Spinal cord (tissue), 10 donors: ENCODE data around the gene PSMD9. TPM values are rescaled to one million over a fixed set of nuclear protein-coding genes. Genes with fewer than 3 reads are reported as not detected.
A peak's percentile ranks its signal among the peaks of the same experiment; 100 is the strongest.
"Not testable (repeated sequence)": the region's sequence is repeated elsewhere in the genome, so short reads cannot be mapped to it uniquely, and the experiment has no call there.

ENCODE experiments used
- DNase-seq, 6 donors: peaks; one replicate each; pipeline versions ENCODE4 v3.0.0 to v3.0.0-alpha.2; 2013 to 2015; ENCODE audit warnings: low spot score in 6 of 6, low read depth in 4 of 6
- H3K27ac ChIP-seq: one replicate; pipeline ENCODE4 v1.5.1; 2013; ENCODE audit warnings: low read depth, low read length, control low read depth
- H3K27me3 ChIP-seq: one replicate; pipeline ENCODE4 v1.6.1; 2013; ENCODE audit warnings: low read length; ENCODE audit not compliant: control insufficient read depth, insufficient read depth
- H3K36me3 ChIP-seq: one replicate; pipeline ENCODE4 v1.6.1; 2013; ENCODE audit warnings: low read length; ENCODE audit not compliant: control insufficient read depth, insufficient read depth
- H3K4me1 ChIP-seq: one replicate; pipeline ENCODE4 v1.6.1; 2013; ENCODE audit warnings: low read length; ENCODE audit not compliant: control insufficient read depth, insufficient read depth
- H3K4me3 ChIP-seq: one replicate; pipeline ENCODE4 v1.5.1; 2013; ENCODE audit warnings: low read depth, low read length, control low read depth
- H3K9me3 ChIP-seq: one replicate; pipeline ENCODE4 v1.6.1; 2013; ENCODE audit warnings: low read length; ENCODE audit not compliant: control insufficient read depth, insufficient read depth
- WGBS: methylation state at CpG from one replicate; pipeline ENCODE4 v1.1.5; 2013; ENCODE audit warnings: missing lambda C conversion rate; ENCODE audit not compliant: insufficient coverage; 5-methylcytosine and 5-hydroxymethylcytosine counted together
- polyA plus RNA-seq, 2 donors: library from polyadenylated mRNA; unstranded; fragments of 120-200 nt; gene quantifications; one replicate each; pipeline ENCODE4 v1.2.1, GENCODE V29; 2013; ENCODE audit not compliant: insufficient read length in 2 of 2
- total RNA-seq, 2 donors: library from RNA; depleted of rRNA in 1 of 2; stranded (reverse); fragments of 120-200 nt in 1 of 2; fragments of >200 nt in 1 of 2; gene quantifications; one replicate each; pipeline versions ENCODE4 v1.2.3 to v1.2.4, GENCODE V29; 2013 to 2014
- donor health status: healthy.

The PSMD9 gene
- total and polyA plus RNA-seq, 4 donors: 32.7 to 63.4 (median 53.4) TPM

- Histone ChIP-seq H3K27me3 (no peaks in the 10 kb centered on the region), H3K36me3 (no peaks in the 10 kb centered on the region), H3K9me3 (no peaks in the 10 kb centered on the region), H3K27ac (no peak overlapping the region), H3K4me3 (no peak overlapping the region), H3K4me1 (peaks cover 5% of the 10 kb centered on the region)
- DNase-seq: no peak
- 42% methylated on average over 8 of the region's 11 CpGs for WGBS
These were observed 31.0 kb upstream of the PSMD9 start for GRCh38 chr12:121857322-121858246.

DNA sequence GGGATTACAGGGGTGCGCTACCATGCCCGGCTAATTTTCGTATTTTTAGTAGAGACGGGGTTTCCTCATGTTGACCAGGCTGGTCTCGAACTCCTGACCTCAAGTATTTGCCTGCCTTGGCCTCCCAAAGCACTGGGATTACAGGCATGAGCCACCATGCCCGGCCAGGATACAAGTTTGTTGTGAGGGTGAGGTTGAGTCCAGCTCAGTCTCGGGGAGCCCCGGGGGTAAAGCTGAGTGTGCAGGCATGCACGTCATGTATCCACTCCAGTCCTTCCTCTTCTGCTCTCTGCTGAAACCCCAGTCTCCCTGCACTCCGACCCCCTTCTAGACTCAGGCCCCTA lies 30.3 kb upstream of the PSMD9 start:
- Histone ChIP-seq H3K4me3 (no peak overlapping the region), H3K27me3 (no peaks in the 10 kb centered on the region), H3K27ac (no peak overlapping the region), H3K36me3 (no peaks in the 10 kb centered on the region), H3K4me1 (peaks cover 5% of the 10 kb centered on the region), H3K9me3 (no peaks in the 10 kb centered on the region)
- no peak for DNase-seq
- WGBS: 95% methylated on average over 8 of the region's 10 CpGs

- Histone ChIP-seq H3K27me3 (no peaks in the 10 kb centered on the region), H3K4me3 (no peak within 1 kb of the TSS), H3K9me3 (no peaks in the 10 kb centered on the region), H3K36me3 (no peaks in the 10 kb centered on the region), H3K27ac (no peak within 1 kb of the TSS), H3K4me1 (peaks cover 5% of the 10 kb centered on the region)
- peak in 1 of 6 donors; percentile 24 for DNase-seq
- WGBS: 66% methylated on average over 12 of the region's 16 CpGs
These were observed 29.7 kb upstream of the PSMD9 start, which contains the start of gene HPD for GRCh38 chr12:121858662-121859572. TSS of gene HPD (minus strand) at chr12:121858859. CDS start at chr12:121858823, 36 bp downstream.

DNA sequence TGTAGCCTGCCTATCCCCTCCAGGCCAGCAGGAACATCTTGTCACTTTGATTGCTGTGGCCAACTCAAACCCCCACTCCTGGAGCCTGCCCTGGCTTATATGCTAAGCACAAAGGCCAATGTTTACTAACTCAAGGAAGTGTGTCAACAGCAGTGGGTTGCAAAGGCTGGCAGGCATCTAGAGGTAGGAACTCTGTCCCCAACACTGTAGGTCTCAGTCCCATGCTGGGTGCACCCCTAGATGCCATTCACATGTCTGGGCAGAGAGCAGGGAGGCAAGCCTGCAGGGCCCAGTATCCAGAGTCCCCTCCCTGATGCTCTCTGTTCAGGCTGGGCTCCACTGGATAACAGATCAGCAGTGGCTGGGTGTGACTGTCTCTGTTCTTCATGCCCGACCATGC lies 28.3 kb upstream of the PSMD9 start:
- Histone ChIP-seq H3K36me3 (no peaks in the 10 kb centered on the region), H3K27ac (no peak overlapping the region), H3K4me1 (peaks cover 5% of the 10 kb centered on the region), H3K4me3 (no peak overlapping the region), H3K27me3 (no peaks in the 10 kb centered on the region), H3K9me3 (no peaks in the 10 kb centered on the region)
- DNase-seq: no peak
- WGBS: 93% methylated on average over 1 of the region's 1 CpG

DNA sequence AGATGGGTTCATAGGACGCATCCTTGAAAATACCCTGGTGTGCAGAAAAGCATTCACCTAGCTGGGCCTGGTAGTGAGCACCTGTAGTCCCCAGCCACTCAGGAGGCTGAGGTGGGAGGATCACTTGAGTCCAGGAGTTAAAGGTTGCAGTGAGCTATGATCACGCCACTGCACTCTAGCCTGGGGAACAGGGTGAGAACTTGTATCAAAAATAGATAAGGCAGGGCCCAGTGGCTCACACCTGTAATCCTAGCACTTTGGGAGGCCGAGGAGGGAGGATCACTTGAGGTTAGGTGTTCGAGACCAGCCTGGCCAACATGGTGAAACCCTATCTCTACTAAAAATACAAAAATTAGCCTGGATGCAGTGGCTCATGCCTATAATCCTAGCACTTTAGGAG lies 27.9 kb upstream of the PSMD9 start:
- not testable (repeated sequence) for H3K4me1 ChIP-seq, H3K27me3 ChIP-seq, DNase-seq, H3K9me3 ChIP-seq, H3K27ac ChIP-seq, H3K4me3 ChIP-seq, H3K36me3 ChIP-seq
- WGBS: 98% methylated on average over 4 of the region's 4 CpGs

DNA sequence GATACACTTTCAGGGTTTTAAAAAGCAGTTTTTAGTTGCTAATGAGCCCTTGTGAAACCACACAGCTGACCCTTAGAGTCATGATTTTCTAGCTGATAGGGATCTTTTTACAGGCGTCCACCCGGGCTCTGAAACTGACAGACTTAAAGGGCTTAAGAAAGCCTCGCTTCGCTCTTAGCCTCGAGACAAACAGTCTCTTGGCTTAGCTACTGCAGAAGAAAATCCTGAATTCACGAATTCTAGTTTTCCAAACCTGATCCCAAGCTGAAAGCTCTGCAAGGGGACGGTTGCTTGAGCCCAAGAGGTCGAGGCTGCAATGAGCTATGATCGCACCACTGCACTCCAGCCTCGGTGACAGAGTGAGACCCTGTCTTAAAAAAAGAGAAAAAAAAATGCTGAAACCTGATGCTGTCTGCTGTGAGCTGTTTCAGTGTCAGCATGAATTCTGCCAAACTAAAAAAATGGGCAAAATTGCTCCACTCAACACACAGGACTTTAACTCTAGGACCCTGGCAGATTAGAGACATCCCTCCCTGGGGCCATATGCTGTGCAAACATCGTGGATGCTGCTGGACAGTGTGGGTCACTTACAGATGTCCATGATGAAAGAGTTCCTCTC lies 26.8 kb upstream of the PSMD9 start:
- WGBS: 51% methylated on average over 11 of the region's 11 CpGs
- no peak for DNase-seq
- H3K27me3 ChIP-seq: no peaks in the 10 kb centered on the region
- peaks cover 5% of the 10 kb centered on the region for H3K4me1 ChIP-seq
- H3K9me3 ChIP-seq: no peaks in the 10 kb centered on the region
- H3K27ac ChIP-seq: no peak overlapping the region
- H3K36me3 ChIP-seq: no peaks in the 10 kb centered on the region
- H3K4me3 ChIP-seq: no peak overlapping the region

GRCh38 chr12:121866331-121866730 lies 22.3 kb upstream of the PSMD9 start:
- WGBS: 47% methylated on average over 2 of the region's 4 CpGs
- Histone ChIP-seq H3K4me1 (no peaks in the 10 kb centered on the region), H3K27ac (no peak overlapping the region), H3K4me3 (no peak overlapping the region), H3K27me3 (no peaks in the 10 kb centered on the region), H3K36me3 (no peaks in the 10 kb centered on the region), H3K9me3 (no peaks in the 10 kb centered on the region)
- DNase-seq: peak in 1 of 6 donors; percentile 66

DNA sequence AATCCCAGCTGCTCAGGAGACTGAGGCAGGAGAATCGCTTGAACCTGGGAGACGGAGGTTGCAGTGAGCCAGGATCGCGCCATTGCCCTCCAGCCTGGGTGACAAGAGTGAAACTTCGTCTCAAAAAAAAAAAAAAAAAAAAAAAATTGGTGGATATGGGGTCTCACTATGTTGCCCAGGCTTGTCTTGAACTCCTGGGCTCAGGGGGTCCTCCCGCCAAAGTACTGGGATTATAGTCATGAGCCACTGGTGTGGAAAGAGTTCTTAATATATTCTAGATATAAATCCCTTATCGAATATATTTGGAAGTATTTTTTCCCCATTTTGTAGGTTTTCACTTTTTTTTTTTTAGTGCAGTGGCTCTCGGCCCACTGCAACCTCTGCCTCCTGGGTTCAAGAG lies 19.4 kb upstream of the PSMD9 start:
- not testable (repeated sequence) for H3K4me3 ChIP-seq, H3K27me3 ChIP-seq, H3K27ac ChIP-seq, H3K36me3 ChIP-seq, H3K4me1 ChIP-seq, H3K9me3 ChIP-seq, DNase-seq
- WGBS: 98% methylated on average over 4 of the region's 8 CpGs

- H3K27ac ChIP-seq: no peak overlapping the region
- WGBS: 86% methylated on average over 3 of the region's 3 CpGs
- DNase-seq: no peak
- H3K27me3 ChIP-seq: no peaks in the 10 kb centered on the region
- no peak overlapping the region for H3K4me3 ChIP-seq
- H3K36me3 ChIP-seq: no peaks in the 10 kb centered on the region
- H3K9me3 ChIP-seq: no peaks in the 10 kb centered on the region
- H3K4me1 ChIP-seq: peaks cover 6% of the 10 kb centered on the region
These were observed 17.1 kb upstream of the PSMD9 start for GRCh38 chr12:121871467-121871866.
